ENCODE measurements around the gene ZNF446. TPM values are rescaled to one million over a fixed set of nuclear protein-coding genes. Genes with fewer than 3 reads are reported as not detected.
A peak's percentile ranks its signal among the peaks of the same experiment; 100 is the strongest.
"Not testable (repeated sequence)": the region's sequence is repeated elsewhere in the genome, so short reads cannot be mapped to it uniquely, and the experiment has no call there.

The ZNF446 gene
- total RNA-seq, 2 experiments from 2014 or later, result 5.9 to 7.4 TPM

- CTCF ChIA-PET, result interaction anchor here (0.9 to 1.8 kb wide), 4 partner anchors 14 to 128 kb away, joined by 3 to 6 read pairs (median 4); partner anchors contain the start of gene ZBTB45
- Mint-ChIP-seq H3K4me3 (peak overlapping the region; percentile 82), H3K36me3 (peaks cover 15% of the 10 kb centered on the region), H3K9me3 (ENCODE audit: low read depth) (no peaks in the 10 kb centered on the region), H3K27ac (peak overlapping the region; percentile 96), H3K27me3 (no peaks in the 10 kb centered on the region), H3K4me1 (peaks cover 31% of the 10 kb centered on the region)
- ATAC-seq (peak; percentile 17), DNase-seq (no peak)
These were observed 997 bp upstream of the ZNF446 start for GRCh38 chr19:58474997-58475713.

GRCh38 chr19:58476498-58477015 lies 405 bp downstream of the ZNF446 start:
- H3K27ac Mint-ChIP-seq, result peak overlapping the region; percentile 96
- DNase-seq, result peak; percentile 56
- no peaks in the 10 kb centered on the region for H3K9me3 Mint-ChIP-seq (ENCODE audit: low read depth)
- ATAC-seq, result no peak
- peaks cover 9% of the 10 kb centered on the region for H3K36me3 Mint-ChIP-seq
- H3K27me3 Mint-ChIP-seq, result no peaks in the 10 kb centered on the region
- peak overlapping the region; percentile 82 for H3K4me3 Mint-ChIP-seq
- CTCF ChIA-PET, result interaction anchor here (1.0 to 1.5 kb wide), 2 partner anchors 38 to 43 kb away, joined by 3 read pairs; partner anchors contain the start of gene ZBTB45
- H3K4me1 Mint-ChIP-seq, result peaks cover 31% of the 10 kb centered on the region

GRCh38 chr19:58477130-58477529 lies 978 bp downstream of the ZNF446 start:
- Mint-ChIP-seq H3K27ac (peak overlapping the region; percentile 96), H3K27me3 (no peaks in the 10 kb centered on the region), H3K4me1 (peaks cover 32% of the 10 kb centered on the region), H3K4me3 (peak overlapping the region; percentile 82), H3K36me3 (peaks cover 8% of the 10 kb centered on the region), H3K9me3 (ENCODE audit: low read depth) (no peaks in the 10 kb centered on the region)
- ATAC-seq (no peak), DNase-seq (no peak)
- CTCF ChIA-PET, result interaction anchor here (1.5 kb wide), 1 partner anchor 43 kb away, joined by 3 read pairs; the partner anchor contains the start of gene ZBTB45

- Mint-ChIP-seq H3K27ac (peak overlapping the region; percentile 96), H3K36me3 (peaks cover 4% of the 10 kb centered on the region)
- CTCF ChIA-PET, result interaction anchor here (1.5 kb wide), 1 partner anchor 42 kb away, joined by 3 read pairs; the partner anchor contains the start of gene ZBTB45
These were observed 1.7 kb downstream of the ZNF446 start for GRCh38 chr19:58477871-58478270.

GRCh38 chr19:58479303-58479702 lies 3.2 kb downstream of the ZNF446 start:
- CTCF ChIA-PET, result interaction anchor here (2.0 kb wide), 1 partner anchor 9 kb away, joined by 5 read pairs; no protein-coding TSS in a partner anchor
- Mint-ChIP-seq H3K9me3 (ENCODE audit: low read depth) (no peaks in the 10 kb centered on the region), H3K4me1 (peaks cover 34% of the 10 kb centered on the region), H3K36me3 (peaks cover 5% of the 10 kb centered on the region), H3K4me3 (no peak overlapping the region), H3K27me3 (no peaks in the 10 kb centered on the region), H3K27ac (peak overlapping the region; percentile 2)
- DNase-seq (no peak), ATAC-seq (no peak)

More at GRCh38 chr19:58477871-58478270, 1.7 kb downstream of the ZNF446 start:
- Mint-ChIP-seq H3K27me3 (no peaks in the 10 kb centered on the region), H3K4me3 (no peak overlapping the region), H3K4me1 (peaks cover 37% of the 10 kb centered on the region), H3K9me3 (ENCODE audit: low read depth) (no peaks in the 10 kb centered on the region)
- no peak for ATAC-seq
- no peak for DNase-seq

GRCh38 chr19:58479736-58480480 lies 3.8 kb downstream of the ZNF446 start:
- H3K27me3 Mint-ChIP-seq, result no peaks in the 10 kb centered on the region
- H3K9me3 Mint-ChIP-seq (ENCODE audit: low read depth), result no peaks in the 10 kb centered on the region
- no peak overlapping the region for H3K4me3 Mint-ChIP-seq
- peaks cover 29% of the 10 kb centered on the region for H3K4me1 Mint-ChIP-seq
- DNase-seq, result no peak
- no peak for ATAC-seq
- CTCF ChIA-PET, result interaction anchor here (0.9 to 2.0 kb wide), 2 partner anchors 9 to 101 kb away, joined by 3 to 5 read pairs; no protein-coding TSS in a partner anchor
- peaks cover 5% of the 10 kb centered on the region for H3K36me3 Mint-ChIP-seq
- H3K27ac Mint-ChIP-seq, result no peak overlapping the region

GRCh38 chr19:58480481-58480830 lies 4.3 kb downstream of the ZNF446 start:
- H3K27me3 Mint-ChIP-seq, result no peaks in the 10 kb centered on the region
- DNase-seq, result no peak
- ATAC-seq, result no peak
- peaks cover 5% of the 10 kb centered on the region for H3K36me3 Mint-ChIP-seq
- no peak overlapping the region for H3K27ac Mint-ChIP-seq
- peaks cover 23% of the 10 kb centered on the region for H3K4me1 Mint-ChIP-seq
- no peaks in the 10 kb centered on the region for H3K9me3 Mint-ChIP-seq (ENCODE audit: low read depth)
- CTCF ChIA-PET, result interaction anchor here (0.9 to 2.0 kb wide), 2 partner anchors 8 to 101 kb away, joined by 3 to 5 read pairs; no protein-coding TSS in a partner anchor
- no peak overlapping the region for H3K4me3 Mint-ChIP-seq

GRCh38 chr19:58480831-58481230 lies 4.7 kb downstream of the ZNF446 start:
- H3K36me3 Mint-ChIP-seq, result peaks cover 5% of the 10 kb centered on the region
- no peak overlapping the region for H3K4me3 Mint-ChIP-seq
- no peak for ATAC-seq
- H3K4me1 Mint-ChIP-seq, result peaks cover 22% of the 10 kb centered on the region
- CTCF ChIA-PET, result no interaction called here
- H3K27ac Mint-ChIP-seq, result no peak overlapping the region
- no peaks in the 10 kb centered on the region for H3K9me3 Mint-ChIP-seq (ENCODE audit: low read depth)
- no peaks in the 10 kb centered on the region for H3K27me3 Mint-ChIP-seq
- DNase-seq, result no peak

GRCh38 chr19:58482372-58482771 lies 6.2 kb downstream of the ZNF446 start:
- no peak overlapping the region for H3K27ac Mint-ChIP-seq
- CTCF ChIA-PET, result no interaction called here
- peaks cover 15% of the 10 kb centered on the region for H3K4me1 Mint-ChIP-seq
- peaks cover 7% of the 10 kb centered on the region for H3K36me3 Mint-ChIP-seq
- no peaks in the 10 kb centered on the region for H3K9me3 Mint-ChIP-seq (ENCODE audit: low read depth)
- no peak overlapping the region for H3K4me3 Mint-ChIP-seq
- no peaks in the 10 kb centered on the region for H3K27me3 Mint-ChIP-seq
- ATAC-seq (no peak), DNase-seq (no peak)

- ATAC-seq (no peak), DNase-seq (no peak)
- Mint-ChIP-seq H3K27ac (no peak overlapping the region), H3K9me3 (ENCODE audit: low read depth) (no peaks in the 10 kb centered on the region), H3K4me1 (peaks cover 12% of the 10 kb centered on the region), H3K27me3 (no peaks in the 10 kb centered on the region), H3K4me3 (no peak overlapping the region), H3K36me3 (peaks cover 7% of the 10 kb centered on the region)
- CTCF ChIA-PET, result interaction anchor here (1.0 to 1.3 kb wide), 3 partner anchors 15 to 36 kb away, joined by 3 to 4 read pairs (median 4); partner anchors contain the start of gene ZBTB45
These were observed 7.6 kb downstream of the ZNF446 start for GRCh38 chr19:58483776-58484175.

GRCh38 chr19:58484349-58484748 lies 8.2 kb downstream of the ZNF446 start:
- peaks cover 18% of the 10 kb centered on the region for H3K4me1 Mint-ChIP-seq
- not testable (repeated sequence) for H3K36me3 Mint-ChIP-seq; DNase-seq; H3K9me3 Mint-ChIP-seq (ENCODE audit: low read depth); H3K27me3 Mint-ChIP-seq; H3K4me3 Mint-ChIP-seq; ATAC-seq; H3K27ac Mint-ChIP-seq
- CTCF ChIA-PET, result interaction anchor here (1.0 to 1.3 kb wide), 3 partner anchors 15 to 36 kb away, joined by 3 to 4 read pairs (median 4); partner anchors contain the start of gene ZBTB45

- Mint-ChIP-seq H3K4me1 (peaks cover 20% of the 10 kb centered on the region), H3K4me3 (no peak overlapping the region), H3K27me3 (no peaks in the 10 kb centered on the region), H3K27ac (peak overlapping the region; percentile 52), H3K36me3 (peaks cover 11% of the 10 kb centered on the region), H3K9me3 (ENCODE audit: low read depth) (no peaks in the 10 kb centered on the region)
- CTCF ChIA-PET, result interaction anchor here (3.4 kb wide), 1 partner anchor 28 kb away, joined by 21 read pairs; the partner anchor contains the start of gene ZBTB45
- ATAC-seq (no peak), DNase-seq (no peak)
These were observed 15.2 kb downstream of the ZNF446 start for GRCh38 chr19:58491393-58491792.

- CTCF ChIA-PET, result no interaction called here
- H3K27ac Mint-ChIP-seq, result no peak overlapping the region
- ATAC-seq, result no peak
- H3K9me3 Mint-ChIP-seq (ENCODE audit: low read depth), result no peaks in the 10 kb centered on the region
- no peaks in the 10 kb centered on the region for H3K27me3 Mint-ChIP-seq
- peaks cover 25% of the 10 kb centered on the region for H3K4me1 Mint-ChIP-seq
- H3K4me3 Mint-ChIP-seq, result no peak overlapping the region
- DNase-seq, result no peak
- H3K36me3 Mint-ChIP-seq, result peaks cover 9% of the 10 kb centered on the region
These were observed 16.1 kb downstream of the ZNF446 start for GRCh38 chr19:58492265-58492664.
